ENCODE results near the gene USP33. TPM values are rescaled to one million over a fixed set of nuclear protein-coding genes. Genes with fewer than 3 reads are reported as not detected.
"Not testable (repeated sequence)": the region's sequence is repeated elsewhere in the genome, so short reads cannot be mapped to it uniquely, and the experiment has no call there.

USP33 gene
- total RNA-seq, 1 donor from 2014 or later, result 124 TPM

DNA sequence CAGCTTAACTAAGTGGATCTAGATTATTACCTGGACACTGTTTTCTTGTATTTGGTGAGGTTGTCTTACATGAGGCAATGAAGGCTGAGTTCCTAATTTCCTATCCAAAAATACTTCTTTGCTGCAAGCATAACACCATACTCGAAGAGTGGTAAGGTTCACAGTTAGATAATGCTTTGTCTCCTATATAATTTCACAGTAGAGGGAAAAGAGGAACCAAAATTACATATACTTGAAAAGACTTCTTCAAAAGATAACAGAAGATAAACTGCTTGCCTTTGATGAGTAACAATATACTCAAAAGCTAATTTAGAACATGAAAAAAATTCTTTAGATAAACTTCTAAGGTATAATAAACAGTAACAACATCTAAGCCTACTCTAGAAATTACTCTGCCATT lies 20.4 kb downstream of the USP33 start:
- DNase-seq, result no peak

DNA sequence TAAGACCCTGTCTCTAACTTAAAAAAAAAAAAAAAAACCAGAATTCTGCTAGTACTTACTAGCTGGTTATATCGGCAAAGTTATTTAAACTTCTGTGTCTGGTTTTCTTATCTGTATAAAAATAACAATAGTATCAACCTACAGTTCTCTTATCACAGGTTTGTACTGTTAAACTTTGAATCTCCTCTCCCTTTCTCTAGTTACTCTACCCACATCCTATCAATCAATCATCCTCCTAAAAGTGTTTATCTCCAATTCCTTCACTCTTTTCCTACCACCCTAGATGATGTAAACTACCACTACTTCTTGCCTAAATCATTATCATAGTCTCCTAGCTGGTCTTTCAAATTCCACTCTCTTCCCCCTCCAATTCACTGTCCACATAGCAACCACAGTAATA lies 27.6 kb downstream of the USP33 start:
- DNase-seq, result no peak

DNA sequence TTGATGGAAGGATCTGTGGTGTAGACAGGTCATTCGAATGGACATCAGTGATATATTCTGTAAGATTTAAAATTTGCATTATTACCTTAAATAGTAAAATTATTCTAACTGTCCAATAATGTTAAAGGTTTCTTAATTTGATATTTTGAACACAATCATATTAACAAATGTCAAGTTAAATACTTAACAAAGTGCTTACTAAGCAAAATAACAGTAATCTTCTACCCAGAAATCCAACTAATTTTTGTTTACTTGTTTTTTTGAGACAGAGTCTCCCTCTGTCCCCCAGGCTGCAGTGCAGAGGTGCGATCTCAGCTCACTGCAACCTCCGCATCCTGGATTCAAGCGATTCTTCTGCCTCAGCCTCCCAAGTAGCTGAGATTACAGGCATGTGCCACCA lies 33.9 kb downstream of the USP33 start:
- no peak for DNase-seq

DNA sequence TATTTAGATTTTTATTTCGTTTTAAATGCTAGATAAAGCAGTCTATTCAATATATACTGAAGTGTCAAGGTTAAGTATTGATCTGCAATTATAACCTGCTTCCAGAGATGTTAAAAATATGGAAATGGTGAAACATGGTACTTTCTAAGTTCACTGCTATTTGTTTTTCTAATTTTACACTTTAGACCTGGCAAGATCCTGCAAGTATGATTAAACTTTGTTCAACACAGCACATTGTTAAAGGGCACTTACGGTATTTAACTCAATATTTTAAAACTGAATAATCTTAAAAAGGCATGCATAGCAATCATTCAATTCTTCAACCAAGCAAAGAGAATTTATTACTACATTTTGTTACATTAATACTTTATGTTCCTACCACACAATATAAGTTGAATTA lies 41.5 kb downstream of the USP33 start:
- no peak for DNase-seq

DNA sequence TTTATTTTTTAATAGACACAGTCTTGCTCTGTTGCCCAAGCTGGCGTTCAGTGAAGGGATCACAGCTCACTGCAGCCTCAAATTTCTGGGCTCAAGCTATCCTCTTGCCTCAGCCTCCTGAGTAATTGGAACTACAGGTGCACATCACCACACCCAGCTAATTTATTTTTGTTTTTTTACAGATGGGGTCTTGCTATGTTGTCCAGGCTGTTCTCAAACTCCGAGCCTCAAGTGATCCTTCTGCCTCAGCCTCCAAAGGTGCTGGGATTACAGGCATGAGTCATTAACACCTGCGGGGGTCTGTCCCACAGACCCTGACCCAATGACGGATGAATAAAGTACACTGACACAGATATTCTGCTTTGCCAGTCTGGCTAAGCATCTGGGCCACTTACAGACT lies 43.6 kb downstream of the USP33 start:
- DNase-seq, result no peak

DNA sequence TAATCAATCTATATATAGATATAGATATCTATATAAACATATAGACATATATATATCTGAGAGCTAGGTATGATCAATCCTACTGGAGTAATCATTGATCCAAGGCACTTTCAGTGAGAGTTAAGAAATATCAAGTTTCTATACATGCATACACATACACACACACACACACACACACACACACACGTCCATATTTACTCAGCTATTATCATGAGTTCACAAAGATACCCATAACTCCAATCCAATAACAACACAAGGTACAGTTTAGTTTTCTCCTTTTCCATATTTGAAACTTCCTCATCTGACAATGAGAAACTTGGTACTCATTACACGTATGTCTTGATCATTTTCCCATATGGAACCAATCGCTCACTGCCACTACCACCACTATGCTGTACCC lies 49.9 kb downstream of the USP33 start:
- no peak for DNase-seq

GRCh38 chr1:77706321-77706720 lies 53.3 kb downstream of the USP33 start:
- DNase-seq, result no peak

- DNase-seq, result no peak
Measured at GRCh38 chr1:77704736-77705135, 54.9 kb downstream of the USP33 start.

- not testable (repeated sequence) for DNase-seq
Measured at GRCh38 chr1:77699673-77700072, 60.0 kb downstream of the USP33 start.

- peak; percentile 57 for DNase-seq
Measured at GRCh38 chr1:77697441-77697840, 62.2 kb downstream of the USP33 start.

DNA sequence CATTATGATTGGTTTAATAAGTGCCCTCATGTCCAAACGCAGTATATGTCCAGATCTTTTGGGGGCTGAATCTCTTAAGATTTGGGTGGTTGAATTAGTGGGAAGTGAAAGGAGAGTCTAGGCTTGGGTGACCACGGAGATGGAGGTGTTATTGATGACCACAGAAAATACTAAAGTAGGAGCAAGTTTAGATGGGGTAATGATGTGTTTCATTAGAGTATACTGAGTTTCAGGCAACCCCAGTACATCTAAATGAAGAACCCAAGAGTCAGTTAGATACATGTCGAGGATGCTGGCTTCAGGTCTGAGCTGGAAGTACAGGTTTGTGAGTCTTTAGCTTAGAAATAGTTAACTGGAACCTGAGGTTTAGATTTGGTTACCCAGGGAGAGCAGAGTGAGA lies 70.7 kb downstream of the USP33 start:
- no peak for DNase-seq

GRCh38 chr1:77687519-77687906 lies 72.1 kb downstream of the USP33 start:
- no peak for DNase-seq

DNA sequence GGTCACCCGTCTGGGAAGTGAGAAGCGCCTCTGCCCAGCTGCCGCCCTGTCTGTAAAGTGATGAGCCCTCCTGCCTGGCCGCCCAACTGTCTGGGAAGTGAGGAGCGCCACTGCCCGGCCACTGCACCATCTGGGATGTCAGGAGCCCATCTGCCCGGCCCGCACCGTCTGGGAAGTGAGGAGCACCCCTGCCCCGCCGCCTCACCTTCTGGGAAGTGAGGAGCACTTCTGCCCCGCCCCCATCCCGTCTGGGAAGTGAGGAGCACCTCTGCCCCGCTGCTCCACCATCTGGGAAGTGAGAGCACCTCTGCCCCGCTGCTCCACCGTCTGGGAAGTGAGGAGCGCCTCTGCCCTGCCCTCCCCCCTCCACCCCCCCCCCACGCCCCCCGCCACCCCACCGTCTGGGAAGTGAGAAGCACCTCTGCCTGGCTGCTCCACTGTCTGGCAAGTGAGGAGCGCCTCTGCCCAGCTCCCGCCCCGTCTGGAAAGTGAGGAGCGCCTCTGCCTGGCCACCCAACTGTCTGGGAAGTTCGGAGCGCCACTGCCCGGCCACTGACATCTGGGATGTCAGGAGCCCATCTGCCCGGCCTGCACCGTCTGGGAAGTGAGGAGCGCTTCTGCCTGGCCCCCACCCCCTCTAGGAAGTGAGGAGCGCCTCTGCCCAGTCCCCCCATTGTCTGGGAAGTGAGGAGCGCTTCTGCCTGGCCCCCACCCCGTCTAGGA lies 72.7 kb downstream of the USP33 start:
- no peak for DNase-seq

GRCh38 chr1:77683160-77684148 lies 76.2 kb downstream of the USP33 start:
- peak; percentile 90 for DNase-seq

DNA sequence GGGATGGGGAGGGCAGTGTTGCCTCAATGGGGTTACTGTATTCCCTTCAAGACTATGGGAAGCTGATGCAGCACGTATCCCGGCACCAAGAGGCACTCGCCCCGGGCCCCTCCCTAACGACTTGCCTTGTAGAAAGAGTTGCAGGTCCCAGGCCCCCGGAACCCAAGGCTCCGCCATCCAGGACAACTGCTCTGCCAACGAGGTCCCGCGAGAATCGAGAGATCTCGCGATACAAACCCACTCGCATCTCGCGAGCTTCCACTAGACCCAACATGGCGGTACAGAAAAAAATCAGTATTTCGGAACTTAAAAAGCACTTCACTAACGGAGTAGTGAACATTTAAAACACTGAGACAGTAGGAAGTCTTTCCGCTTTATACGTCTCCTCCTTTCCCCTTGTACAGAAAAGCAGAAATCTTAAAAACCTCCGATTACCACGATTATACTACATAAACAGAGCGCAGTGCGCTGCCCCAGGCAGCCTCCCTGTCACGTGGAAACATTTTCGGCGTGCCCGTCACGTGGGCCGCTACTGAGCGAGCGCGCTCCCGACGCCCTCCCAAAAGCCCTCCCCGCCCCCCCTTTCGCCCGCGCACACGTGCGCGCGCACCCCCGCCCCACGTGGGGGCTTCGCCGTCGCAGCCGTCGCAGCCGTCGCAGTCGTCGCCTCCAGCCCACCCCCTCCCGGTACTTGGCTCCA lies 77.0 kb downstream of the USP33 start, which contains the start of gene ZZZ3:
TSS of gene ZZZ3 (minus strand) at position 199 of the 700 bp plus-strand sequence. CDS start 49,304 bp downstream, outside the sequence.
- peak; percentile 97 for DNase-seq

- DNase-seq, result no peak
Measured at GRCh38 chr1:77680173-77680572, 79.5 kb downstream of the USP33 start.

- no peak for DNase-seq
Measured at GRCh38 chr1:77678660-77679610, 80.7 kb downstream of the USP33 start.

- DNase-seq, result not testable (repeated sequence)
Measured at GRCh38 chr1:77674807-77675206, 84.8 kb downstream of the USP33 start.

- DNase-seq, result no peak
Measured at GRCh38 chr1:77673716-77674355, 85.8 kb downstream of the USP33 start.

DNA sequence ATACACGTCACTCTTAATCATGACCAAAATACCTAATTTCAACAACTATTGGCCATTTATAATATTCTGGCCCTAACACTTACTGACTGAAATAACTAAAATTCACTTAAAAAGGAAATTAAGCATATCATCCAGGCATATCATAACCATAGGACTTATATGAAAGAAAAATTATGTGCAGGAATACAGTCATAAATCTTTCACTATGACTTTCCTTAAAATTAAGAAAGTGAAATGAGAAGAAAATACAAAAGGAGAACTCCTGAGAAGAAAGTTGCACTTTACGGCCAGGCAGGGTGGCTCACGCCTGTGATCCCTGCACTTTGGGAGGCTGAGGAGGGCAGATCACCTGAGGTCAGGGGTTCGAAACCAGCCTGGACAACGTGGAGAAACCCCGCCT lies 86.6 kb downstream of the USP33 start:
- DNase-seq, result no peak

GRCh38 chr1:77672374-77672773 lies 87.3 kb downstream of the USP33 start:
- DNase-seq, result no peak
